Glomerular endothelial cell (primary cell): ENCODE measurements around the gene FXYD2. TPM values are rescaled to one million over a fixed set of nuclear protein-coding genes. Genes with fewer than 3 reads are reported as not detected.
"Not testable (repeated sequence)": the region's sequence is repeated elsewhere in the genome, so short reads cannot be mapped to it uniquely, and the experiment has no call there.

Experiments
- DNase-seq: peaks from one replicate; pipeline ENCODE4 v3.0.0-alpha.2; 2011; ENCODE audit warnings: low read depth, low spot score; ENCODE audit errors: extremely low read depth
- total RNA-seq: library from RNA; depleted of rRNA; stranded (reverse); fragments of >200 nt; gene quantifications from 2 replicates; pipeline ENCODE4 v1.2.3, GENCODE V29; 2015

Gene FXYD2
- total RNA-seq: 3.4 and 89.7 TPM in 2 replicates

DNA sequence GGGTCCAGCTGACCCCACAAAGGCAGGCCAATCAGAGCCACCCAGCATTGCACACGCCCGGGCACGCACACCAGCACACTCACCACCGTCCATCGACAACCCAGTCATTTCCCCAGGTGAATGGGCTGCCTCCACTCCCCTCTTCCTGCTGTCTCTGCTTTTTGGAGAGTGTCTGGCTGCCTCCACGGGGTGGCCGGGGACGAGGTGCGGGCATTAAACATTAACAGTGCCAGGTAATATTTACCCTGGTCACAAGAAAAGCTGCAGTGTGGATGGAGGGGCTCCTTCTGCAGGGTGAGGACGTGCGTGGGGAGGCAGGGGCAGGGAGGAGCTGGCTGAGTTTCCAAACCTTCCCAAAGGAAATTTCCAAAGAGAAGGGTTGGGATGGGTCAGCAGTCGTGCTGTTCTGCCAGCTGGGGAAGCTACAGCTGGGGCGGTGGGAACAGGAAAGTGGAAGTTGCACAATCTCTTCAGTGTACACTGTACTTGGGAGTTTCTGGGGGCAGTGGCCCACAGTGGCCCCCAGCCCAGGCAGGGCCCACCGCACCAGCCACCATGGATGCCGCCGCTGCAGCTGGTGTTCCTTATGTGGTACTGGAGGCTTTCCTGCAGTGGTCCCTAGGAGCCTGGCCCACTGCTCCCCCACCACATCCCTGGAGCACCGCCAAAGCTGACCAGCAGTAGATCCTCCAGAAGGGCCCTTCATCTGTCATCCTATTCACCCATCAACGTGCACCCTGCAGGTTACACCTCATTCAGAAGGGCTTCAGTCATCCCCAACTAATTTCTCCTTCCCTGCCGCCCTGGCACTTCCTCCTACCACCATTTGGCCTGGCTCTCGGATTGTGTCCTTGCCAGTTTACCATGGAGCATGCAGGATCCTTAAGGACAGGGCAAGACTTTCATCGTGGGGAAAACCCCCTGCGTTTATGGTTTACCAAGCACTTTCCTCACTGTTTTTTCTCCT is at the start of gene FXYD2:
TSS of gene FXYD2 (minus strand) at position 174 of the 967 bp plus-strand sequence. CDS start at position 108, 66 bp downstream.
- DNase-seq: no peak

- DNase-seq: no peak
These were observed 49.2 kb upstream of the FXYD2 start for GRCh38 chr11:117873828-117874125.

- no peak for DNase-seq
These were observed 48.7 kb upstream of the FXYD2 start for GRCh38 chr11:117872975-117873827.

- DNase-seq: no peak
These were observed 47.9 kb upstream of the FXYD2 start for GRCh38 chr11:117872420-117872961.

DNA sequence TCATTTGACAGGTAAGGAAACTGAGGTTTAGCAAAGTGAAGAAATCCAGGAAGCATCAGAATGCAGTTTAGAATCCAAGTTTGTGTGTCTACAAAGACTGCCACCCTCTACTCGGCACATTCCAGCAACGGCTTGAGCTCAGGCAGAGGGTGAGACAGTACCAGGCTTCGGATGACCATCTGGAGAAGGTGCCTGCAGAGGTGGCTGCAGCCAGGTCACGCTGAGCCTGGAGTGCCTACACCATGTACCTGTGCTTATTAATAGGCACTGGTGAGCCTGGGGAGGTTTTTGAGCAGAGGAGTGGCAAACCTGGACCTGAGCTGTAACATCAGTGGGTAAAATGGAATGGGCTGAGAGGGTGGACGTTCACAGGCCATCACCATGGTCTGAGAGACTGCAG is 47.2 kb upstream of the FXYD2 start:
- DNase-seq: no peak

DNA sequence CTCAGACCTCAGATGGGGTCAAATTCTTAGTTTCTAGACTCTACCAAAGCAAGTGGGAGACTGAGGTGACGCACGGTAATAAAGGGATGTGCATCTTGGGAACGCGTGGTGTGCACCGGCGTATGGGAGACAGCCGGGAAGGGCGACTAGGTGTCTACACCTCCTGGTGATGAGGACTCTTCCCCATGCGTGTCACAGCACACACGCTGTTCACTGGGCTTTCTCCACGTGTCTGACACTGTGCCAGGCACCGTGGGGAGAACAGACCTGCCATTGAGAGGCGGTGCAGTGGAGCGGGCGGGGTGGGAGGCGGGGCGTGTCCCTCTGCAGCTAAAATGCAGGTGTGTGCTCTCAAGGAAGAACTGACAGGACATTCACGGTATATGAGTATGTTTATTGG is 46.6 kb upstream of the FXYD2 start:
- no peak for DNase-seq

- no peak for DNase-seq
These were observed 45.8 kb upstream of the FXYD2 start for GRCh38 chr11:117870103-117870952.

GRCh38 chr11:117869604-117870003 is 45.1 kb upstream of the FXYD2 start:
- DNase-seq: no peak

DNA sequence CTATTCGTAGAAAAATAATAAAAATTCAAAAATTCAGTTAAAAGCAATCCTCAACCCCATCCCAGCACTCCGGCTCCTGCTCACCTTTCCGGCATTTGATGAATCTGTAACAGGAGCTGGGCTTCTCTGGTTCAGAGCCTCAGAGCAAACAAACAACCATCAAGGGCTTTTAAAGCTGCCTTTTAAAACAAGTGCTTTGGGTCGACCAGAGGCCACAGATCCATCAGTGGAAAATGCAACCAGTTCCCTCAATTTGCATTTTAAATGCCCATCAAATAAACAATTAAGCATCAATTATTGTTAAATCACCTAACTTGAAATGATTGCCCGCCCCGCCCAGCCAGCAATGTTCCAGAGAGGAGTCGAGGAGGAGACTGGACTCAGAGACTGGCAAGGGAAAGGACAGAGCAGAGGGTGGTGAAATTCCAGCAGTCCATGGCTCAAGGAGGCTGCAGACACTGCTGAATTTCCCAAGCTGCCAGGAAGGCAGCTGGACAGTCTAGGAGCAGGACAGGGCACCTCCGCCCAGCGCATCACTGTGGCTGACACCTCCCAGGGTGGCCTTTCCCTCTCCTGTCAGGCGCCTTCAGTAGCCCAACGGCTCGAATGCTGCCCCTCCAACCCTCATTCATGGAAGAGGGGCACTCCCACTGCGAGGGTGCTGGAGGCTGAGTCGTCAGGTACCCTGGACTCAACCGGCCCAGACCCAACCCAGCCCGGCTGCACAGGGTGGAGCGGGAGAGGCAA is 44.4 kb upstream of the FXYD2 start:
- DNase-seq: no peak

DNA sequence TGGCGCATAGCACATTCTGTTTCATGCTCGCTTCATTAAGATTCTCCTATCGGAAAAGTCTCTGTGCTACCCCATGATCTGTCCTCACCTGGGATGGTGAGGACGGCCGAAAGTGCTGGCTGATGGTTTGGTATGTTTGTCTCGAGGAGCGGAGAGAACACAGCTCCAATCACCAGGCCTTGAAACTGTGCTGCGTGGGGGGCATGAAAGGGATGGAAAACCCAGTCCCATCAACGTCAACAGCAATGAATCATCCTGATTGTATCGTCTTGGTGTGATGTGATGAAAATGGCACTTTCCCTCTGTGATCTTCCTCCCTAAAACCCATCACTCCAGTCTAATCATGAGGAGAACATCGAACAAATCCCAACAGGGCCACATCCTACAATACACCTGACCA is 43.5 kb upstream of the FXYD2 start:
- no peak for DNase-seq

DNA sequence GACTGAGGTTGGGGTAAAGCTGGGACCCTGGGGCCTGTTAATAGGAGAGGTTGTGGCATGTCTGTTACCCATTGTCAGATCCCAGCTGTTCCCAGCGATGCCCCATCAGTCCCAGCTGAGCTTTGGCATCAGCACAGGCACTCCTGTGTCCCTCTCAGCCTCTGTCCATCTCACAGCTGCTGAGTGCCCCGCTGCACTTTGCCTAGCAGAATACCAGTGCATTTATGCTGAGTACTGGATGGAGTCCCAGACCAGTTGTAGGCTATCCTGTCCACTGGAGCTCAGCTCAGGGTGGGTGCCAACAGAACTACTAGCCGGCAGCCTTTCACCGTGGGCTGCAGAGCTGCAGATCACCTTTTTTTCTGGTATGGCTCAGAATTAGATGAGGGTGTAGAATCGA is 42.0 kb upstream of the FXYD2 start:
- no peak for DNase-seq

DNA sequence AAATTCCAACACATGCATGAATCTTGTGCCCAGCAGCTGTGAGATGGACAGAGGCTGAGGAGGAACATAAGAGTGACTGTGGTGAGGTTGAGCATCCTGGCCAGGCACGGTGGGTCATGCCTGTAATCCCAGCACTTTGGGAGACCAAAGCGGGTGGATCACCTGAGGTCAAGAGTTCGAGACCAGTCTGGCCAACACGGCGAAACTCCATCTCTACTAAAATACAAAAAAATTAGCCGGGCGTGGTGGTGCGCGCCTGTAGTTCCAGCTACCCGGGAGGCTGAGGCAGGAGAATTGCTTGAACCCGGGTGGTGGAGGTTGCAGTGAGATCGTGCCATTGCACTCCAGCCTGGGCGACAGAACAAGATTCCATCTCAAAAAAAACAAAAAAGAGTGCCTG is 41.0 kb upstream of the FXYD2 start:
- not testable (repeated sequence) for DNase-seq

DNA sequence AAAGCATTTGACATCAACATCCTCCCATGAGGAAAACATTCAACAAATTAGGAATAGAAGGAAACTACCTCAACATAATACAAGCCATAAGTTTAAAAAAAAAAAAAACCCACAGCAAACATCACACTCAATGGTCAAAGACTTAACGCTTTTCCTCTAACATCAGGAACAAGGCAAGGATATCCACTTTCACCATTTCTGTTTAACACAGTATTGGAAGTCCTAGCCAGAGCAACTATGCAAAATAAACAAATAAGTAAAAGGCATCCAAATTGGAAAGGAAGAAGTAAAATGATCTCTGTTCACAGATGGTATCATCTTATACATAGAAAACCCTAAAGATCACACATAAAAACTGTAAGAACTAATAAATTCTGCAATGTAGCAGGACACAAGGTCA is 38.8 kb upstream of the FXYD2 start:
- no peak for DNase-seq

DNA sequence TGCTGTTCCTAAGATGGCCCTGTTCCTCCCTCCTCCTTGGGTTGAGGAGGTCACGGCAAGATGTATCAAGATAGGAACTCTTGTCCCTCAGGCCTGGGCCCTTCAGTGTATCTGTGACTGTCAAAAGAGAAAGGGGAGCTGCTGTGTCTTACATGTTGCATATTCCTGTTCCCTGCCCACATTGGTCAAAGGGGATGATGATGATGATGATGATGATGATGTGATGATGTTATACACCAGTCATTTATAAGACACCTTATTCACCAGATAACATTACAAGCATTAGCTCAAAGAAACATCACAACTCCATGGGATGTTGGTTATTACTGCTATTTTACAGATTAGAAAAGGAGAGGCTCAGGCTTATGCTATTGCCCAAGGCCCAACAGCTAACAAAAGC is 38.2 kb upstream of the FXYD2 start:
- no peak for DNase-seq

- DNase-seq: no peak
These were observed 37.6 kb upstream of the FXYD2 start for GRCh38 chr11:117862019-117862725.

- no peak for DNase-seq
These were observed 36.8 kb upstream of the FXYD2 start for GRCh38 chr11:117861151-117862018.

- DNase-seq: no peak
These were observed 35.6 kb upstream of the FXYD2 start for GRCh38 chr11:117860139-117860538.

DNA sequence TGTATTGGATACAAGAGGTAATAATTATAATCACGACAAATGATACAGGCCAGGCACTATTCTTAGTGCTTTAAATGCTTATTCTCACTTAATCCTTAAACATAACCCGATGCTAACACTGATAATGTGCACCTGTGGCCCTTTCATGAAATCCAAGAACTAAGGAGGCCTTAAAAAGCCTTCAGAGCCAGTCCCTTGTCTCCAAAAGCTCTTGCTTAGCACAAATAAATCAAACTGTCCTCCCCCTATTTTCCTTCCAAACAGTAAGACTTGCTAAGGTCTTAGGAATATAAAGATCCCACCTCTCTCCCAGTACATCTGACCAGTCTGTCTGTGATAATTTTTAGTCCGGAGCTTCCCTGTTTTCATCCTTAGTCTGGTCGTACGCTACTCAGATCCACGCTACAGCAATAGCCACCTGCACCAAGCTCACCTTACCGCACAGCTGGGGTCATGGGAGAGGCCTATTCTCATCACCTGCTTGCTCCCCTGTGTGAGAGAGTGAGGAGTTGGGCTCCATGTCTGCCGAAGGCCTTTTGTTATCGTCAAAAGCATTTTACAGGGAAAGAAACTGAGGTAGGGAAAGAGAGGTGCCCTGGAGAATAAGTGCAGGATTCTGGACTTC is 35.1 kb upstream of the FXYD2 start:
- no peak for DNase-seq
